UCSD-AML1 (cell line): ENCODE measurements around the gene FADS2.
A peak's percentile ranks its signal among the peaks of the same experiment; 100 is the strongest.

Source experiments
- DNase-seq: peaks from one replicate; lab custom pipeline; 2025; ENCODE audit not compliant: unreplicated experiment; lab: John Stamatoyannopoulos, UW

The FADS2 gene

GRCh38 chr11:61885166-61885778, 57.2 kb downstream of the FADS2 start:
- no peak for DNase-seq

GRCh38 chr11:61885784-61886580, 57.9 kb downstream of the FADS2 start:
- DNase-seq: no peak

- no peak for DNase-seq
These were observed 58.5 kb downstream of the FADS2 start for GRCh38 chr11:61886643-61887042.

- no peak for DNase-seq
These were observed 59.9 kb downstream of the FADS2 start for GRCh38 chr11:61887839-61888494.

DNA sequence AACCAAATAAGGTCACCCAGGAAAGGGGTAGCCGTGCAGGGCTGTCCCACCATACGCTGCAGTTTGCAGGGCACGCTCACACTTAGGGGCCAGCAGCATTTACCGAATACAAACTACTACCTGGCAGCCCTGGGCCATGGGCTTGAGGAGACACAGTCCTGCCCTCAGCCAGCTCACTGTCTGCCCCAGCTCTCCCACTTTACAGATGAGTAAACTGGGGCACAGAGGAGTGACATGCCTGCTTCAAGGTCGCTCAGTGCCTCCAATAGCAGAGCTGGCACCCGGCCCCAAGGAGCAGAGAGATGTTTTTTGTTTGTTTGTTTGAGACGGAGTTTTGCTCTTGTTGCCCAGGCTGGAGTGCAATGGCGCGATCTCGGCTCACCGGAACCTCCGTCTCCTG, 60.5 kb downstream of the FADS2 start:
- no peak for DNase-seq

- DNase-seq: no peak
These were observed 61.7 kb downstream of the FADS2 start for GRCh38 chr11:61889831-61890230.

DNA sequence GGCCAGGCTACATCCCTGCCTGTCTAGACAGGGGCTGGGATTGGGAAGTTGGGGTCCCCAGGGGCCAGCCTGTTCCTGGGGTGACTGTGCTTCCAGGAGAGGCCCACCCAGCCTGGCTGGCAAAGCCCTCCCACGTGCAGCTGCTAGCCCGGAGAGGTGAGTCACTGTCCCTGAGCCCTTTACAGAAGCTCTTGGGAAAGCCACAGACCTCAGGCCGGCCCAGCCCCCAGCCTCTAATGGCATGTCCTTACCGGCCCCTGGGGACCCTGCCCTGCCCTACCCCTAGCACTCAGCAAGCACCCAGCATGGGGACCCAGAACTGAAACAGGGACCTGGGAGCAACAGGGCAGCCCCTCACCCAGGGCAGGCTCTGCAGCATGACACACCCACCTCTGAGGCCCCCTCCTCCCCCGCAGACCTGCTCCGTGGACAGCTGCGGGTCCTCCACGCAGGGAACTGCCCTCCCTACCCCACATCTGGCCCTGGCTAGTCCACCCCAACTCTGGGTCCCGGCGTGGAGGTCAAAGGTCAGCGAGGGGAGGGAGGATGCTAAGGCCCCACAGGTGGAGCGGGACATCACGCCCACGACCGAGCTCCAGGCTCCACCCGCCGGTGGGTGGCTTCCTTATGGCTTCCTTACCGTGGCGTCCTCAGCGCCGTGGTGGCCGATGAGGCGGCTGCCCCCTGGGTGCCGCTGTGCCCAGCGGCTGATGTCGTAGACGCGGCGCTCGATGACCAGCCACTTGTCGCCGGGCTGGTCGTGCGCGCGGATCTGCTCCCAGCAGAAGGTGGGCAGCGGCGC, 62.6 kb downstream of the FADS2 start:
- peak; percentile 44 for DNase-seq

DNA sequence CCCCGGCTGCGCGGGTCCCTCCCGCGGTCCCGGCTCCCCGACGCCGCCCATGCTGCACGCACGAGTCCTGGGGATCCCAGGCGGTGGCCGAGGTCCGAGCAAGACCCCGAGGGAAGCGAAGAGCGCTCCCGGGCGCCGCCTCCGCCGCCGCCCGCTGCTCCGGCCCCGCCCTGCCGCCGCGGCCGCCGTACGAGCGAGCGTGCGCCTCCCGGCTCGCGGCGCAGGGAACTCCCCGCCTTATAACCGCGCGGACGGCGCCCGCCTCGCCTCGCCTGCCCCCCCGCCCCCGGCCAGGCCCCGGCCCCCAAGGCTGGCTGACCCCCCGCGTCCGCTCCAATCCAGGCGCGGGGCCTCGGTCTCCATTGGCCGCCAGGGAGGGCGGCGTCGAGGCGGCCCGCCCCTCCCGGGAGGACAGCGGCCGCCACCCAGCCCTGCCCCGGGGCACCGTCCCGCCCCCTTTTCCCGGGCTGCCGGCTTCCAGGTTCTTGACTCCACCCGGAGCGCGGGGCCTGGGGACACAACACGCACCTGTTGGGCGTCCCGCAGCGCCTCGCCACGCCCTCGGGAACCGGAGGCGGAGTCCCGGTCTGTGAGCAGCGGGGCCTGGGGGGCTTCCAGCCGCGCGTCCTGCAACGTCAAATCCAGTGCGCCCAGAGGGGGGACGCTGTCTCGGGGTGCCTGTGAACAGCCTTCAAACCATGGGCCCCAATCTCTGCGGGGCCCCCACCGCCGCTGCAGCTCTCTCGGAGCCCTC, 63.4 kb downstream of the FADS2 start, which contains the start of gene FADS3:
Gene FADS3, minus strand, starts transcription at position 215 of the 754 bp plus-strand sequence. Its CDS starts 164 bp downstream, at position 51.
- DNase-seq: peak; percentile 78

DNA sequence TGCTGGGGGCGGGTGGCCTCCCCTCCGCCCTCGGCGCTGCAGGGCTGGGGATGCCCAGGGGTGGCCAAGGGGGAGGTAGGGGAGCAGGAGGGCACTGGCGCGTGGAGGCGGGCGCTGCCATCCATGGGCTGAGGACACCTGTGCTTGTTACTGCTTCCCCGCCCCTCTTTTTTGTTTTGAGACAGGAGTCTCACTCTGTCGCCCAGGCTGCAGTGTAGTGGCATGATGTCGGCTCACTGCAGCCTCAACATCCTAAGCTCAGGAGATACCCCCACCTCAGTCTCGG, 63.9 kb downstream of the FADS2 start:
- DNase-seq: no peak

DNA sequence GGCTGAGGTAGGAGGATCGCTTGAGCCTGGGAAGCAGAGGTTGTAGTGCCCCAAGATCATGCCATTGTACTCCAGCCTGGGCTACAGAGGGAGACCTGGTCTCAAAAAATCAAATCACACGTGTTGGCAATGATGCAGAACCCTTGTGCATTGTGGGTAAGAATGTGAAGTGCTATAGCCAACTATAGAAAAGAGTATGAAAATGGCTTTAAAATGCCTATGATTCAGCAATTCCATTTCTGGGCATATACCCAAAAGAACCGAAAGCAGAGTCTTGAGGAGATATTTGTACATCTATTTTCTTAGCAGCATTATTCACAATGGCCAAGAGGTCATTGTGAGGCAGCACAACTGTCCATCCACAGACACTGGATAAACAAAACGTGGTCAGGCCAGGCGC, 65.9 kb downstream of the FADS2 start:
- no peak for DNase-seq

GRCh38 chr11:61895046-61895717, 67.1 kb downstream of the FADS2 start:
- DNase-seq: no peak

- DNase-seq: no peak
These were observed 67.6 kb downstream of the FADS2 start for GRCh38 chr11:61895718-61896059.

- no peak for DNase-seq
These were observed 68.7 kb downstream of the FADS2 start for GRCh38 chr11:61896665-61897386.

DNA sequence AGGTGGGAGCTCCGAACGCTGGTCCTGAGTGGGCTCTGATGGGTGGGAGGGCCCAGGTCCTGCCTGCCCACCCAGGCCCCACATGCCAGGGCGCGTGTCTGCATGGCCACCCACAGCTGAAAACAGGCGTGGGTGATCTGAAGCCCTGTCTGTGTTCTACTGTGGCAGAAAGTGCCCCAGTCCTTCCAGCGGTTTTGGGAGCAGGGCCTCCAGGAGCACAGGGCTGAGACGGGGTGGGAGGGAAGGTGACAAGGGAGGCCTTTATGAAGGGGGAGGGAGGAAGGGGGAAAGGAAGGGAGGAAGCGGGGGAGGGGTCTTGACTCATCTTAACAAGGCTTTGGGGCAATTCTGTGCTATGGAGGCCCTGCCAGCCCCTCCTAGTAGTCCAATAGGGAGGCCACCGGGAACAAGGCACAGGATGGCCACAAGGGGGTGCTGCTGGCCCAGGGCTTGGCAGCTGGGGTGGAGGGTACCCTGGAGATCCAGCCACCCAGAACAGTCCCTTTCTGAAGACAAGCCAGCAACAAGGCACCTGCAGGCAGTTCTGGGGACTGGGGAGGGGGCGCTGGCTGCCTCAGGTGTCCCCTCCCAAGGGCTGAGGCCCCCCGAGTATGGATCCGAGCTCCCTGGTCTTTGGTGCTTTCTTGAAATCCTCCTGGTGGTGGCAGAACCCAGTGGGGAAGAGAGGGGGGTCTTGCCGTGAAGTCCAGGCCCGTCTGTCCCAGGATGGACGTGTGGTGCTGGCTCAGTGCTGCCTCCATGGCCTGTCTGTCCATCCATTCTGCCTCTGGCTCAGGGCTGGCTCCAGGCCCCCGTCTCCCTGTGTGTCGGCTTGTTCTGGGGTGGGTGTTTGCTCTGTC, 69.5 kb downstream of the FADS2 start:
- peak; percentile 78 for DNase-seq

DNA sequence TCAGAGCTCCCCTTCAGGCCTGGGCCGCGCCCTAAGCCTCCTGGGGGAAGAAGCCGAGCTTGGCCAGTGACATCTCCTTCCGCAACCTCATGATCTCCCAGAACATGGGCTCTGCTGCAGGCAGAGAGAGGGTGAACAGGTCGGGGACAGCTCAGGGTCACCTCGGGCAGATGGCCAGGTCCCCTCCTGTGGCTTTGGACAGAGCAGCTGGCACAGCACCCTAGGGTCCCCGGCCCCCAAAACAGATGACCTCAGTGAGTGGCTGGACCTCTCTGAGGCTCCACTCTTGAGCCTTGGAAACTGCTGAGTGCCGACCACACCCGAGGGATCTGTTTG, 70.1 kb downstream of the FADS2 start:
- DNase-seq: no peak

GRCh38 chr11:61899146-61899841, 71.2 kb downstream of the FADS2 start:
- peak; percentile 91 for DNase-seq

DNA sequence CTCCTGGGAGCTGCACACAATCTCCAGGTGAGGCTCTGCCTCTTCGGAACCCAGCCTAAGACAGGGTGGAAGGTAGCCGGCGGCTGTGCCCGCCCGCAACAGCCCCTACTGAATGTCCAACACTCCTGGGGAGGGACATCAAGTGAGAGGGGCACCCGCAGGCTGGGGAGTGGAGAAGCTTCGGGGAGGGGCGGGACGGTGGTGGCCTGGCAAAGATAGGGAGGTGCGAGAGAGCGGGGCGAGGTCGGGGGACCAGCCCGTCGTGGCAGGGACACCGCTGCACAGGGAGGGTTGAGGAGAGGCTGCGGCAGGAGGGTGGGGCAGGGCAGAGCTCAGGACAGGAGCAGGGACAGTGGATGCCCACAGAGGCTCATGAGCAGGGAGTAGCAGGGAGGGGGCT, 72.2 kb downstream of the FADS2 start:
- DNase-seq: no peak

GRCh38 chr11:61901397-61901796, 73.3 kb downstream of the FADS2 start:
- DNase-seq: no peak
